Measurements from ENCODE around the gene MARS1.

GRCh38 chr12:57526477-57527126 is 38.7 kb downstream of the MARS1 start:
- TF ChIP-seq ZNF423 (tag by site-specific recombination; IDR thresholded peaks at IDR 0.05) (no peak), ZNF140 (tag by site-specific recombination; IDR thresholded peaks at IDR 0.05) (no peak), ZBTB21 (tag by site-specific recombination; IDR thresholded peaks at IDR 0.05) (no peak), CTCF (tag by site-specific recombination; IDR thresholded peaks at IDR 0.05) (no peak), ZBTB7A (tag by site-specific recombination; IDR thresholded peaks at IDR 0.05; ENCODE audit: low read depth) (no peak), ZNF16 (tag by site-specific recombination; IDR thresholded peaks at IDR 0.05; ENCODE audit: low read depth) (no peak), ZNF768 (tag by site-specific recombination; IDR thresholded peaks at IDR 0.05) (no peak), ZNF747 (tag by site-specific recombination; IDR thresholded peaks at IDR 0.05) (no peak)
